NB4 (cell line): ENCODE results near the gene EPHA1.

ENCODE experiments used
- MAX ChIP-seq: IDR thresholded peaks from 2 replicates; pipeline ENCODE4 v1.6.1; 2011; ENCODE audit warnings: low read depth, low read length
- POLR2A ChIP-seq: IDR thresholded peaks from 2 replicates; pipeline ENCODE4 v1.6.1; 2011; ENCODE audit warnings: mild to moderate bottlenecking; ENCODE audit not compliant: insufficient read length; ENCODE audit errors: extremely low read depth
- TF ChIP-seq, protein P1 (sequence below): IDR thresholded peaks from one replicate; pipeline ENCODE4 v1.5.1; 2012; ENCODE audit warnings: low read depth, low read length

DNA sequence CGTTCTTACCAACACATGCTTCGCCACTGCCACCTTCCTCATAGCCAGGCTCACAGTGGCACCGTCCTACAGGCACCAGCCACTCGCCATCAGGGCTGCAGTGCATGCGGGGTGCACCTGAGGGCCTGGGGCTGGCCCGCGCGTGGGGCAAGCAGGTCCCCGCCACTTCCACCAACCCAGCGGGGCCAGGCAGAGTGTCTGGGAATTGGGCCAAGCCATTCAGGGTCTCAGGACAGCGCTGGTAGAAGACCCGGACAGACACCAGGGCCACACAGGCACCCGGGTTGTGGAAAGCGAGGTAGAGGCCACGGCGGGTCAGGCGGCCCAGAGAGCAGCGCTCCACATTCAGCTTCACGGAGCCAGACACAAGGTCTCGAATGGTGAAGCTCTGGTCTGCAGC, 9.0 kb downstream of the EPHA1 start:
- TF ChIP-seq, protein P1, sequence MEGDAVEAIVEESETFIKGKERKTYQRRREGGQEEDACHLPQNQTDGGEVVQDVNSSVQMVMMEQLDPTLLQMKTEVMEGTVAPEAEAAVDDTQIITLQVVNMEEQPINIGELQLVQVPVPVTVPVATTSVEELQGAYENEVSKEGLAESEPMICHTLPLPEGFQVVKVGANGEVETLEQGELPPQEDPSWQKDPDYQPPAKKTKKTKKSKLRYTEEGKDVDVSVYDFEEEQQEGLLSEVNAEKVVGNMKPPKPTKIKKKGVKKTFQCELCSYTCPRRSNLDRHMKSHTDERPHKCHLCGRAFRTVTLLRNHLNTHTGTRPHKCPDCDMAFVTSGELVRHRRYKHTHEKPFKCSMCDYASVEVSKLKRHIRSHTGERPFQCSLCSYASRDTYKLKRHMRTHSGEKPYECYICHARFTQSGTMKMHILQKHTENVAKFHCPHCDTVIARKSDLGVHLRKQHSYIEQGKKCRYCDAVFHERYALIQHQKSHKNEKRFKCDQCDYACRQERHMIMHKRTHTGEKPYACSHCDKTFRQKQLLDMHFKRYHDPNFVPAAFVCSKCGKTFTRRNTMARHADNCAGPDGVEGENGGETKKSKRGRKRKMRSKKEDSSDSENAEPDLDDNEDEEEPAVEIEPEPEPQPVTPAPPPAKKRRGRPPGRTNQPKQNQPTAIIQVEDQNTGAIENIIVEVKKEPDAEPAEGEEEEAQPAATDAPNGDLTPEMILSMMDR, result no peak
- TF ChIP-seq POLR2A, result no peak
- no peak for TF ChIP-seq MAX
